HG02970 (cell line): ENCODE results near the gene RRP8.
A peak's percentile ranks its signal among the peaks of the same experiment; 100 is the strongest.

Source experiments
- ATAC-seq: cut with Tn5 transposase; IDR thresholded peaks from one replicate; pipeline ENCODE4 v1.9.1; 2021; ENCODE audit warnings: mild to moderate bottlenecking, moderate library complexity, moderate number of reproducible peaks; ENCODE audit not compliant: unreplicated experiment, low FRiP score

Gene RRP8

GRCh38 chr11:6603287-6604080 lies at the start of gene RRP8, which contains the start of gene ILK:
Gene RRP8 (minus strand): TSS chr11:6603616. CDS start chr11:6603502, 114 bp downstream.
Gene ILK (plus strand): TSS chr11:6603774. CDS start chr11:6604272, 498 bp downstream.
- peak; percentile 73 for ATAC-seq

DNA sequence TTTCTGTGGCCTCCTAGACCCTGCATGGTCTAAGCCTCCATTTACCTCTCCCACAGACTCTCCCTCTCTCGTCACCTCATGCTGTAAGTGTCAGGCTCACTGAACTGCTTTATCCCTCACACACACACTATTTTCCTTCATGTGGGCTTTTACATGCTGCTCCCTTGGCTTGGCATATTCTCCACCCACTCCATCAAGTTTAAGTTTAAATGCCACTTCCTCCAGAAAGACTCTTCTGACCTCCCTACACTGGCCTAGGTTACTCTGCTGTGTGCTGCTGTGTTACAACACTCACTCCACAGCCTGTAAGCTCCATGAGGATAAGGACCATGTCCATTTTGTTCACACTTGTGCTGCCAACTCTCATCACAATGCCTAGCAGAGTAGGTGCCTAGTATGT lies 49.7 kb upstream of the RRP8 start:
- no peak for ATAC-seq

DNA sequence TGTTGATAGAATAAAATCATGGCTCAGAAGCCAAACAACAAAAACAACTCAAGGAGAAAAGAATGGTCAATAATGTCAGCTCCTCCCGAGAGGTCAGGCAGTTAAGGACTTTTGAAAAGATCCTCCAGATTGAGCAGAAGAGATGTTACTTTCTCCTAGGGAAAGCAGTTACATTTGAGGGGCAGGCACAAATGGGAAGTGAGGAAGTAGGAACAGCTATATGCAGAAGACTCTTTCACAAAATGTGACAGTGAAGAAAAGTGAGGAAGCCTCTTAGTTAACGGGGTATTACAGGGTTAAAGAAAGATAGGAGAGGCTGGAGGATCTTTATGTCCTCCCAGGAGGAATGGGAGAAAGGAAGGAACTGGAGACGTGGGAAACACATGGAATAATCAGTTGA lies 48.8 kb upstream of the RRP8 start:
- no peak for ATAC-seq

DNA sequence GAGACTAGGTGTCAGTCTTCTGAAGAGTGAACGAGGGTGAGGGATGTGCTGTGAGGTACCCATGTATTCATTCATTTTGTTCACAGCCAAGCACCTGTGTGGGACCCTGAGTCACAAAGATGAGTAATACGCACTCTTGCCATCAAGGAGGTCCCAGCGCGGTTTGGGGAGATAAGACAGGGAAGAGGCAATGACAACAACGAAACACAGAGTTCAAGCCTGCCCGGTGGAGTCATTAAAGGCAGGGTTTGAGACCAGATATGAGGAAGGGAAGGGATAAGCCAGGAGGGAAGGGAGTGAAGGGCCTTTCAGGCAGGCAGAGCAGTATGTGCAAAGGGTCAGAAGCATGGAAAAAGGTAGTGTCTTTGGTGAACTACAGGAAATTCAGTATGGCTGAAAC lies 47.6 kb upstream of the RRP8 start:
- ATAC-seq: no peak

DNA sequence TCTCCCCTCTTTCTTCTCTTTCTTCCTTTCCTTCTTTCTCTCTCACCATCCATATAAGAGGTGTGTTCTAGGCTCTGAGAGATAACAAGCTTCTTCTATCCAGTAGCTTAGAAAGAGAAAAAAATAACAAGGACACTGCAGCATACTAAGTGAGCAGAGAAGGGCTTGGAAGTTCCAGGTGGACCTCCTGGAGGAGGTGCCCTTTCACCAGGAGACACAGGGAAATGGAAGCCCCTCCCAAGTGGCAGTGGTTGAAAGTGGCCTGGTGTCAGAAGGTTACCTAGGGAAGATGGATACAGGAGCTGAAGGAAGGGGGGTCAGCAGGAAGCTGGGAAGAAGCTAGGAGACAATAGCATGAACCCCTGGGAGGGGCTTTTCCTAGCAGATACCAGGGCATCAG lies 46.7 kb upstream of the RRP8 start:
- no peak for ATAC-seq

DNA sequence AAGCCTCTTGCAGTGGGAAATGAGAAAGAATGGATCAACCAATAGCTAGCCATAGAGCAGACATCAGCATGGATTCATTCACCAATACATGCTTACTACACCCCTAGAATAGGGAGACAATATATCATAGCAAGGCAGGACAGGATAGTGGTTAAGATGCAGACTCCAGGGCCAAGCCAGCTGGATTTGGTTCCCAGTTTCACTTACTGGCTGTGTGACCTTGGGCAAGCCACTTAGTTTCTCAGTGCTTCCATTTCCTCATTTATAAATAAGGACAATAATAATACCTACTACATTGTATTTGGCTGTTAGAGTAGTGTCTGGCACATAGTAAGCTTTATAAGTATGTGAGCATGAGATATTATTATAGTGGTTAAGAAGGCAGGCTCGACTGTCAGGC lies 45.1 kb upstream of the RRP8 start:
- no peak for ATAC-seq

- no peak for ATAC-seq
Observed at GRCh38 chr11:6647836-6648235, 44.4 kb upstream of the RRP8 start.

- ATAC-seq: peak; percentile 64
Observed at GRCh38 chr11:6646918-6647679, 43.7 kb upstream of the RRP8 start.

DNA sequence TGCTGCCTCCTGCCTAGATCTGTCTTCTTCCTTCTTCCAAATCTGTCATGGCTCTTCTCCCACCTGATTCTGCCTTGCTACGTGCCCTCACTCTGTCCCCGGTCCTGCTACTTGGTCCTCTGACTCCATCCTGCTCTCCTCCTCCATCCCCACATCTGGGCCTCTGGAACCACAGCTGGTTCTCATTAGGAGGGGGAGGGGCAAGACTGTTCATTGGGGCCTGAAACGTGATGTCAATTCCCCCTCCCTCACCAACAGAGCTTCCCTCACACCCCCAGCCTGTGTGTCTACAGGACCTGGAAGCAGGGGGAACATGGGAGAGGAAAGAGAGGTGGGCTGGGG lies 43.1 kb upstream of the RRP8 start:
- ATAC-seq: no peak

GRCh38 chr11:6646071-6646470 lies 42.7 kb upstream of the RRP8 start:
- no peak for ATAC-seq

- no peak for ATAC-seq
Observed at GRCh38 chr11:6642957-6643356, 39.5 kb upstream of the RRP8 start.

DNA sequence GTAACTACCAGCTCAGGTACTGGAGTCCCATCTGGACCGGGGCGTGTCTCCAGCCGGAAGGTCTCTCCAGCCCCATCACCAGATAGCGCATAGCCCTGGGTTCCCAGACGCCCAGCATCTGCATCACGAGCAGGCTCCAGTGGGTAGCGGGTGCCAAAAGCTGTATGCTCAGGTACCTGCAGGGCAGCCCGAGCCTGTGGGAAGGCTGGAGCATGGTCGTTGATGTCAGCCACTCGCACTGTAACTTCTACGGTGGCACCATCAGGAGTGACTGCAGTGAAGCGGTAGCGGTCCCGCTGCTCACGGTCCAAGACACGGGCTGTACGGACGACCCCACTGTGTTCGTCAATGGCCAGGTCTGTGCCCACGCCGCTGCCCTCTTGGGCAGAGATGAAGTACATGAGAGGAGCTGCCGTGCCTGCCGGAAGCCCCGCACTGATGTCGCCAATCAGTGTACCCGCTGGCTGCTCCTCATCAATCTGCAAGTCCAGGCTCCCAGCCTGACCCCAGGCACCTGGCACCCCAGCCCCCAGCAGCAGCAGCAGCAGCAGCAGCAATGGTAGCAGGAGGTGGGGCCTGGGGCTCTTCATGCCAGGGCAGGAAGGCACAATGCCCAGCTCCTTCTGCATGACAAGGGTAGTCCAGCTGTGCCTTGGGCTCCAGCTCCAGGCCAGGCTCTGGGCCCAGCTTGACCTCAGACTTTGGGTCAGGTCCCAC lies 37.7 kb upstream of the RRP8 start:
- no peak for ATAC-seq

GRCh38 chr11:6640036-6640984 lies 36.9 kb upstream of the RRP8 start:
- no peak for ATAC-seq

GRCh38 chr11:6638429-6638828 lies 35.0 kb upstream of the RRP8 start:
- ATAC-seq: no peak

- ATAC-seq: no peak
Observed at GRCh38 chr11:6637871-6638270, 34.5 kb upstream of the RRP8 start.

- ATAC-seq: no peak
Observed at GRCh38 chr11:6636480-6636879, 33.1 kb upstream of the RRP8 start.

GRCh38 chr11:6635082-6635932 lies 31.9 kb upstream of the RRP8 start:
- no peak for ATAC-seq

DNA sequence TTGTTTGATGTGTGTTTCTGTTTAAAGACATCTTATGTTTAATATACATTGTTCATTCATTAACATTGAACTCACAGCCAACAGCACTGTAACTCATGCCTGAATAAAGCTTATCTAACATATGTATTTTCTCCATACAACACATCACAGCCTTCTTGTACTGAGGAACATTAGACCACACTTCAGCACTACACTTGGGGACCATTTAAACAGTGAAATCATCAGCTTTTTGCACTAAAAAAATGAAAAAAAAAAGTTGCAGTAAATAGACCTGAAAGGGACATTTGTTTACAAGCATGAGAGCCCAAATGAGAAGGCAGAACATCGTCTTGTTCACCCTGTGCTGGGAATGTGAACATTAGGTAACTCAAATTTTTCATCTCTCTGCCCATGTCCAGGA lies 31.1 kb upstream of the RRP8 start:
- no peak for ATAC-seq
